GM19240 (cell line): ENCODE results near the gene BCL7A.

Experiments
- DNase-seq: peaks from one replicate; pipeline ENCODE4 v3.0.0; 2011; ENCODE audit warnings: low spot score; ENCODE audit not compliant: insufficient read length

BCL7A gene

GRCh38 chr12:121996945-121997612 lies 24.6 kb upstream of the BCL7A start:
- DNase-seq: no peak

- DNase-seq: no peak
These were observed 20.0 kb upstream of the BCL7A start for GRCh38 chr12:122001466-122002209.

GRCh38 chr12:122003651-122004611 lies 17.8 kb upstream of the BCL7A start:
- DNase-seq: no peak

GRCh38 chr12:122004633-122005071 lies 17.0 kb upstream of the BCL7A start:
- no peak for DNase-seq

GRCh38 chr12:122005252-122005776 lies 16.4 kb upstream of the BCL7A start:
- DNase-seq: no peak

GRCh38 chr12:122006186-122006926 lies 15.3 kb upstream of the BCL7A start:
- no peak for DNase-seq

- no peak for DNase-seq
These were observed 11.9 kb upstream of the BCL7A start for GRCh38 chr12:122009741-122010140.

GRCh38 chr12:122012184-122012583 lies 9.5 kb upstream of the BCL7A start:
- no peak for DNase-seq

GRCh38 chr12:122013136-122013535 lies 8.5 kb upstream of the BCL7A start:
- no peak for DNase-seq

- no peak for DNase-seq
These were observed 7.7 kb upstream of the BCL7A start for GRCh38 chr12:122013791-122014590.

- no peak for DNase-seq
These were observed 6.9 kb upstream of the BCL7A start for GRCh38 chr12:122014781-122015180.

GRCh38 chr12:122018457-122018856 lies 3.2 kb upstream of the BCL7A start:
- no peak for DNase-seq

GRCh38 chr12:122018937-122019336 lies 2.7 kb upstream of the BCL7A start:
- no peak for DNase-seq

GRCh38 chr12:122020795-122021192 lies 890 bp upstream of the BCL7A start:
- no peak for DNase-seq

- DNase-seq: no peak
These were observed 377 bp upstream of the BCL7A start for GRCh38 chr12:122021193-122021821.

- no peak for DNase-seq
These were observed 982 bp downstream of the BCL7A start for GRCh38 chr12:122022393-122023338.

- DNase-seq: no peak
These were observed 1.9 kb downstream of the BCL7A start for GRCh38 chr12:122023339-122024131.
